GM18951 (cell line): ENCODE measurements around the gene CATSPERZ.

ENCODE experiments used
- POLR2A ChIP-seq: IDR thresholded peaks from 4 replicates; pipeline ENCODE4 v1.6.1; 2011; ENCODE audit warnings: mild to moderate bottlenecking; ENCODE audit not compliant: insufficient read length, insufficient read depth; ENCODE audit errors: extremely low read depth
- in situ Hi-C: fragments of 300-500 bp; cut with MboI; formaldehyde crosslinking; loops from one replicate; pipeline ENCODE4 v1.12.0; 2022; ENCODE audit warnings: low sequenced_read_pairs, mixed read lengths, inconsistent platforms; ENCODE audit not compliant: unreplicated experiment

The CATSPERZ gene

DNA sequence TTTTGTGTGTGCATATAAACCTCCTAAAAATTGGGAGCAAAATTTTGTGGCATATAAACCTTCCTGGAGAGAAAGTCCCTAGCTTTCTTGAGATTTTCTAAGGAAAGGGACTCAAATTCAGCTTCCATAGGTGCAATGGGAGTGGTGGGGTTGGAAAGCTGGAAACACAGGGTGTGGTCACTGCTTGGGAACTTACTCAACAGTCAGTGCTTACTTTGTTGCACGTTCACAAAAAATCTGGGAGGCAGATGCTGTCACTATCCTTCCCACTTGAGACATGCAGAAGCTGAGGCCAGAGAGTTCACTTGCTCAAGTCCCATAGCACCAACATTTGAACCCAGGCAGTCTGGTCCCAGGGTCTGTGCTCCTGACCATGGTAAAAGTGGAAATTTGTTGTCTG lies 3.9 kb upstream of the CATSPERZ start:
- no peak for TF ChIP-seq POLR2A
- in situ Hi-C loops: loop anchor here (5.0 kb wide), 1 partner anchor 94 kb away; no protein-coding TSS in a partner anchor

DNA sequence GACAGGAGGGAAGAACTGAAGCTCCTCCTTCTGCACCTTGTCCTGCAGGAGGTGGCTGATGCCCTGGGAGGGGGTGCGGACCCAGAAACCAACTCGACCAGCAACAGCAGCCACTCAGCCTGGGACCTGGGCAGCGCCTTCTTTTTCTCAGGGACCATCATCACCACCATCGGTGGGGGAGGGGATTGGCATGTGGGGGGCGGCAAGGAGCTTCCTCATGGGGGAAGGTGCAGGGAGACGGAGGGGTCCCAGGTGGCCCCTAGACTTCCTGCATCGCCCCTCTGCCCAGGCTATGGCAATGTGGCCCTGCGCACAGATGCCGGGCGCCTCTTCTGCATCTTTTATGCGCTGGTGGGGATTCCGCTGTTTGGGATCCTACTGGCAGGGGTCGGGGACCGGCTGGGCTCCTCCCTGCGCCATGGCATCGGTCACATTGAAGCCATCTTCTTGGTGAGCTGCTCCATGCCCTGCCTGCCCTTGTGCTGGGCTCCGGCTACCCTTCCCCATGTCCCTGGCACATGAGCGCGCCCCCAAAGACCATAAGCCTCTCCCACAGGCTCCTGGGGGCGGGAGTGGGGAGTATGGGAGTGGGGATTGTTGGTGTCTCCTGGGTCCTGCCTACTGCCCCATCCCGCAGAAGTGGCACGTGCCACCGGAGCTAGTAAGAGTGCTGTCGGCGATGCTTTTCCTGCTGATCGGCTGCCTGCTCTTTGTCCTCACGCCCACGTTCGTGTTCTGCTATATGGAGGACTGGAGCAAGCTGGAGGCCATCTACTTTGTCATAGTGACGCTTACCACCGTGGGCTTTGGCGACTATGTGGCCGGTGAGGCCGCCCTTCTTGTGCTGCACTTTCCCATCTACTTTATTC lies 3.1 kb upstream of the CATSPERZ start:
- TF ChIP-seq POLR2A: no peak
- in situ Hi-C loops: loop anchor here (5.0 kb wide), 1 partner anchor 95 kb away; no protein-coding TSS in a partner anchor

DNA sequence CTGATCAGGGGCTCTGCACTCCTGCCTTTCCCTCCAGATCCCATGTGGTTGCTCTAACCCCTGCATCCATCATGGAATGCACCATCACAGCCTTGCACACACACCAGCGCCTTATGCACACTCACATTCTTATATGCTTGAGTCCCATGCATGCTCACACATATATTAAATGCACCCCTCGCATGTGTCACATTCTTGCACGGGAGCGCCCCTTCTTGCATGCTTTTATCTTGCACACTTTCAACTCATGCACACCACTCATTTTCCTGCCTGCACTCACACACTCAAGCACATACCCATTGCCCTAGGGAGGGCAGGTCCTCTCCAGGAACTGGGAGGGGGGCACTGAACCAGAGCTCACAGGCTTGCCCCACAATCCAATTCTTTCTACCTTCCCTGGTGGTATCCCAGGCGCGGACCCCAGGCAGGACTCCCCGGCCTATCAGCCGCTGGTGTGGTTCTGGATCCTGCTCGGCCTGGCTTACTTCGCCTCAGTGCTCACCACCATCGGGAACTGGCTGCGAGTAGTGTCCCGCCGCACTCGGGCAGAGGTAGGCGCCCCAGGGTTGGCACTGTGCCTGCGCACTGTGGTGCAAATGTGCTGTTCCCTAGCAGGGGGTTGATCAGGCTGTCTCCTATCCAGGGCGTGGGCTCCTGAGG lies 2.3 kb upstream of the CATSPERZ start:
- in situ Hi-C loops: loop anchor here (5.0 kb wide), 1 partner anchor 96 kb away; no protein-coding TSS in a partner anchor
- no peak for TF ChIP-seq POLR2A

DNA sequence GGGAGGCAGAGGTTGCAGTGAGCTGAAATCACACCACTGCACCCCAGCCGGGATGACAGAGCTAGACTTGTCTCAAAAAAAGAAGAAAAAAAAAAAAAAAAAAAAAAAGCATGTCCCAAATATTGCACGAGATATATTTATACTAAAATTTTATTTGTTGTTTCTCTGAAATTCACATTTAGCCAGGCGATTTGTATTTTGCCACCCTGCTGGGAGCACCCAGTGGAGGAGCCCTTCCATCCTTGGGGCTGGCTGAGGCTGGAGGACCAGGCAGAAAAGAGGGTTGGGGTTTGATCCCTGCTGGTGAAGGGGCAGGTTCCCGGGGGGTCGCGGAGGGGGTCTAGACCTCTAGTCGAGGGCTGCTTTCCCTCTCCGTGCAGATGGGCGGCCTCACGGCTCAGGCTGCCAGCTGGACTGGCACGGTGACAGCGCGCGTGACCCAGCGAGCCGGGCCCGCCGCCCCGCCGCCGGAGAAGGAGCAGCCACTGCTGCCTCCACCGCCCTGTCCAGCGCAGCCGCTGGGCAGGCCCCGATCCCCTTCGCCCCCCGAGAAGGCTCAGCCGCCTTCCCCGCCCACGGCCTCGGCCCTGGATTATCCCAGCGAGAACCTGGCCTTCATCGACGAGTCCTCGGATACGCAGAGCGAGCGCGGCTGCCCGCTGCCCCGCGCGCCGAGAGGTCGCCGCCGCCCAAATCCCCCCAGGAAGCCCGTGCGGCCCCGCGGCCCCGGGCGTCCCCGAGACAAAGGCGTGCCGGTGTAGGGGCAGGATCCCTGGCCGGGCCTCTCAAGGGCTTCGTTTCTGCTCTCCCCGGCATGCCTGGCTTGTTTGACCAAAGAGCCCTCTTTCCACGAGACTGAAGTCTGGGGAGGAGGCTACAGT lies 952 bp upstream of the CATSPERZ start:
- no peak for TF ChIP-seq POLR2A
- in situ Hi-C loops: loop anchor here (5.0 kb wide), 1 partner anchor 97 kb away; no protein-coding TSS in a partner anchor

DNA sequence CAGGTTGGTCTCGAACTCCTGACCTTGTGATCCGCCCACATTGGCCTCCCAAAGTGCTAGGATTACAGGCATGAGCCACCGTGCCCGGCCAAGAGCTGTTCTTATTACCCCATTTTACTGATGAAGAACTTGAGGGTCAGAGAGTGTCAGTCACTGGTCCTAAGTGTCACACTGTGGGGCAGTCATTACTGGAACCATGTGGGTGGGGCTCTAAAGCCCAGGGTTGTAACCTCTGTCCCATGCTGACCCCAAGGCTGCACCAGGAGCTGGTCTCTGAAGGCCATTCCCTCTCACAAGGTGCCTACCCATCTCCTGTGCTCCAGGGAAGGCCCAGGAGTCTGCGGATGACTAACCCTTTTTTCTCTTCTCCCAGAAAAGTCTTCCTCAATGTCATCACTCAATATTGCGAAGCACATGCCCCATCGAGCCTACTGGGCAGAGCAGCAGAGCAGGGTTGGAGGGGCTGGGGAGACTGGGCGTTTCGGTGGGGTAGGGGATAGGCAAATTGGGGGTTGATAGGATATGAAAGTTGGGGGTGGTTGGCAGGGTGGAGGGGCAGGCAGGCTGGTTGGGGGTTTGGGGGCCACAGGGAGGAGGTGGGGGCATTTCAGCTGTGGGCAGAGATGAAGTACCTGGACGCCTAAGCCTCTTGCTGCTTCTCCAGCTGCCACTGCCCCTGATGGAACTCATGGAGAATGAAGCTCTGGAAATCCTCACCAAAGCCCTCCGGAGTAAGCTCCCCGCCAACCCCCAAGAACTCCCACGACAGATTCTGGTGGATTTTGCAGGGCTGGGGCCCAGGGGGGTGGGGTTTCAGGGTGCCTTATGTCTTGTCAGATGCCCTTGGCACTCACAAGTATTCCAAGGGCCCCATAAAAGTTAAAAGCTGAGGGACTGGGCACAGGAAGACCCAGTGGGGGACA lies 3.2 kb downstream of the CATSPERZ start:
- in situ Hi-C loops: no loop called here
- no peak for TF ChIP-seq POLR2A

DNA sequence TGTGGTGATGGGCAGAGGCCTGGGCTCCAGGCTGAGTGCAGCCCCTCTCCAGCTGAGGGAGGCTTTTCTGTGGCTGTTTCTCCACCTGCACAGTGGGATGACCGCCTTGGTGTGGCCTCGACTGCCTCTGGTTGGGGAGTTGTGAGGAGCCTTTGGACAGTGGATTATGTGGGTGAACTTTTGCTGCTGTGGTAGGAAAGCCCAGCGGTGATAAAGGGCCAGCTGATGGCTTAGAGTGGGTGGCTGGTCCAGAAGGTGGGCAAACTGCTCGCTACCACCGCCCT lies 3.8 kb downstream of the CATSPERZ start:
- TF ChIP-seq POLR2A: no peak
- in situ Hi-C loops: no loop called here

DNA sequence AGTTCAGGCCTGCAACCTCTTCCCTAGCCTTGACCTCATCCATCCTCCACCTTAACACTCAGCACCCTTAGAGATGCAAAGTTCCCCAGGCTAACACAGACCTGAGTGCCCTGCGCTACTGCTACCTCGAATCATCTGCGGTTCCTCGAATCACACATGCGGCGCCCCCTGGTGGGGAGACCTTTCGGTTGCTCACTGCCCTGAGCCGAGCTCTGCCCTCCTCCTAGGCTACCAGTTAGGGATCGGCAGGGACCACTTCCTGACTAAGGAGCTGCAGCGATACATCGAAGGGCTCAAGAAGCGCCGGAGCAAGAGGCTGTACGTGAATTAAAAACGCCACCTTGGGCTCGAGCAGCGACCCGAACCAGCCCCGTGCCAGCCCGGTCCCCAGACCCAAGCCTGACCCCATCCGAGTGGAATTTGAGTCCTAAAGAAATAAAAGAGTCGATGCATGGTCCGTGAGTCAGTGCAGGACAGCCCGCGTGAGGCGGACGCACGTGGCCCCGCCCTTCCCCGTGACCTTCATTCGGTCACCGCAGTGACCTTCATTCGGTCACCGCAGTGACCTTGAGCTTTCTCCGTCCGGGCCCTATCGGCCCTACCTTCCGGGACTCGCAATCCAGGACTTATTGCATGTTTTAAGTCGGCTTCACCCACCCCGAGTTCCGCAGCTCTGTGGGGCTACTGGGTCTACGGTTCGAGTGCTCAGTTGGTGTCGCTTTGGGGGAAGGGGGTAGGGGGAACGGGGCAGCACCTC lies 4.3 kb downstream of the CATSPERZ start:
- TF ChIP-seq POLR2A: peak; percentile 79
- in situ Hi-C loops: no loop called here

DNA sequence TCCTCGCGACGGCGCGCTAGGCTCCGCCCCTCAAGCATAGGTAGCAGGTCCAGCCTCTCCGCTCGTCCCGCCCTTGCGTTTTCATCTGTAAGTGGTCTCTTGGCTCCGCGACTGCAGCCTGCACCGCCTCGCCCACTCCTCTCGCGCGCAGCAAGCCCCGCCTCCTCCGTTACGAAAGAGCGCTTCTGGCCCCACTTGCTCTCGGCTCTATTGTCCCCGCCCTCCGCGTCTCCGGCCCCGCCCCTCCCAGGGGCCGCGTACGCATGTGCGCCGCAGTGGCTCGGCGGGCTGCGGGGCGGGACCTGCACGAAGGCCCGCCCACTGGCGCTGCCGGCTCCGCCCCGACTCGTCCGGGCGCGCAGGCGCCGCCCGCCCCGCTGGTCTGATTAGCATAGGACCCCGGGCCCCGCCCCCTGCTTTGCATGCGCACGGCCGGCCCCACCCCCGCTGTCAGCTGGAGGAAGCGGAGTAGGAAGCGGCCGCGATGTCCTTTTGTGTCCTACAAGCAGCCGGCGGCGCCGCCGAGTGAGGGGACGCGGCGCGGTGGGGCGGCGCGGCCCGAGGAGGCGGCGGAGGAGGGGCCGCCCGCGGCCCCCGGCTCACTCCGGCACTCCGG lies 5.0 kb downstream of the CATSPERZ start, which contains the start of gene ESRRA:
Gene ESRRA (plus strand): TSS at position 450 of the 616 bp plus-strand sequence. CDS start 1,656 bp downstream, outside the sequence.
- in situ Hi-C loops: no loop called here
- peak; percentile 82 for TF ChIP-seq POLR2A

DNA sequence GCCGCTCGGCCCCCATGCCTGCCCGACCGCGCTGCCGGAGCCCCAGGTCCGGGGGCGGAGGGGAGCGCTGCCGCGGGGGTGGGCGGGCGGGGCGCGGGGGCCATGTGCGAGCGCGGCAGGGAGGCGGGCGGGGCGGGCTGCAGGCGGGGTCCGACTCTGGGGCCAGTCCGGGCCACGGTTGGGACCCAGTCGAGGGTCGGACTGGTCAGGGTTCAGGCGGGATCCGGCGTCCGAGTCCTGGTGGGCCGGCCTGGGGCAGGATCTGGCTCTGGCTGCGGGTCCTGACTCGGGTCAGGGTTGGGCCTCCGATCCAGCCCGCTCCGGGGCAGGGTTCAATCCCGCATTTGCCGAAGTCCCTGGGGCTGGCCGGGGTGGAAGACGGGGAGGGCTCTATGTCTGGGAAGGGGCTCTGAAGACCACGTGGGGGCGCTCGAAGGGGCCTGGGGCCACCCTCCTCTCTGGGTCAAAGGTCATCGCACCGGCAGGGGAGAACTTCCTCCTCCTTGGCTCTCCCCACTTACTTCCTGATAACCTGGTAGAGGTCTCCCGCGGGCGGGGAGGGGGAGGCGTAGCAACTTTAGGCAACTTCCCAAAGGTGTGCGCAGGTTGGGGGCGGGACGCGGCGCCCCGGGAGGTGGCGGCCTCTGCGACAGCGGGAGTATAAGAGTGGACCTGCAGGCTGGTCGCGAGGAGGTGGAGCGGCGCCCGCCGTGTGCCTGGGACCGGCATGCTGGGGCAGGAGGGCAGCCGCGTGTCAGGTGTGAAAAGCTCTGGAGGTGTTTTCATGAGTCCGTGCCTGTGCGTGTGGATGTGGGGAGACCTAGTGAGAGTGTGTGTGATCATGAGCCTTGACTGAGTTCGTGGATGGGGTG lies 5.8 kb downstream of the CATSPERZ start:
- in situ Hi-C loops: no loop called here
- peak; percentile 50 for TF ChIP-seq POLR2A

DNA sequence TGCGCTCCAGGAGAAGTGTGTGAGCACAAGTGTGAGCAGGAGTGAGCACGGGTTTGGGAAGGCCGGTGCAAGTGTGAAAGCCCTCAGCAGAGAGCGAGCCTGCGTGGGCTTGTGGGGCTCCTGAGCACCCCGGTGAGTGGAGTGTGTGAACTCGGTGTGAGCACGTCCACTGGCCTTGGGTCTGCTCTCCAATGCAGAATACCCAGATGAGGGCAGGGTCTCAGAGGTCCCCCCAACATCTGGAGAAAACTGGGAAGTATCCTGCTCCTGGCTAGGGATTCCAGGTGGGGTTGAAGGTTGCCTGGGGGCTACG lies 6.4 kb downstream of the CATSPERZ start:
- TF ChIP-seq POLR2A: no peak
- in situ Hi-C loops: no loop called here
